Adrenal gland (tissue), 12 donors: ENCODE measurements around the gene CDK17. TPM values are rescaled to one million over a fixed set of nuclear protein-coding genes. Genes with fewer than 3 reads are reported as not detected.
"Not testable (repeated sequence)": the region's sequence is repeated elsewhere in the genome, so short reads cannot be mapped to it uniquely, and the experiment has no call there.

ENCODE experiments used
- DNase-seq, 7 donors: peaks; one replicate each; pipeline ENCODE4 v3.0.0-alpha.2; 2019 to 2020
- H3K27ac ChIP-seq, 5 donors: fragments of 200-600 bp; sonication (generic) in 4 of 5; 1 replicate in 3 of 5; 2 replicates in 2 of 5; pipeline versions ENCODE4 v1.5.1 to v1.8.0; 2016 to 2020; ENCODE audit warnings: mild to moderate bottlenecking in 1 of 5
- H3K27me3 ChIP-seq: fragments of 200-600 bp; 2 replicates; pipeline ENCODE4 v1.8.0; 2021
- H3K36me3 ChIP-seq, 2 donors: fragments of 200-600 bp; replicated peaks in 1 of 2; 1 replicate in 1 of 2; 2 replicates in 1 of 2; pipeline versions ENCODE4 v1.5.1 to v1.8.0; 2018 to 2022
- H3K4me1 ChIP-seq, 2 donors: fragments of 200-600 bp; replicated peaks in 1 of 2; 1 replicate in 1 of 2; 2 replicates in 1 of 2; pipeline versions ENCODE4 v1.5.1 to v1.8.0; 2018 to 2021
- H3K4me3 ChIP-seq, 4 donors: fragments of 200-600 bp; sonication (generic) in 3 of 4; one replicate each; pipeline ENCODE4 v1.5.1; 2016 to 2018
- H3K9me3 ChIP-seq, 3 donors: fragments of 200-600 bp; sonication (generic) in 1 of 3; replicated peaks in 1 of 3; 1 replicate in 2 of 3; 2 replicates in 1 of 3; pipeline versions ENCODE4 v1.5.1 to v1.8.0; 2016 to 2021
- CTCF ChIP-seq, 6 experiments: fragments of 450-650 bp in 4 of 6; fragments of 200-600 bp in 2 of 6; sonication (generic) in 1 of 6; IDR thresholded peaks; 1 replicate in 5 of 6; 2 replicates in 1 of 6; pipeline versions ENCODE4 v1.5.1 to v1.8.0; 2016 to 2021; ENCODE audit warnings: antibody characterized with exemption in 6 of 6, mild to moderate bottlenecking in 2 of 6, moderate library complexity in 1 of 6
- POLR2A ChIP-seq, 2 donors: fragments of 450-650 bp; IDR thresholded peaks; one replicate each; pipeline ENCODE4 v1.6.1; 2017; ENCODE audit warnings: antibody characterized with exemption in 2 of 2, mild to moderate bottlenecking in 2 of 2, moderate library complexity in 1 of 2
- WGBS, 4 donors: extraction: QIAGEN DNeasy Blood & Tissue Kit in 2 of 4; methylation state at CpG; one replicate each; pipeline versions ENCODE4 v1.1.5 to v1.1.7; 2013 to 2017; 5-methylcytosine and 5-hydroxymethylcytosine counted together
- intact Hi-C, 2 donors: fragments of 100-400 bp; cut with DNase I; formaldehyde crosslinking; loops; one replicate each; pipeline versions ENCODE4 v1.14.1 to v1.15.0; 2022 to 2023
- polyA plus RNA-seq, 3 donors: library from polyadenylated mRNA; stranded (reverse); fragments of 200-250 nt in 2 of 3; fragments of 350-450 nt in 1 of 3; fragmentation: Illumina TruSeq in 1 of 3; extraction: RNeasy Lipid Tissue Mini Kit (QIAGEN cat#74804) in 1 of 3; gene quantifications; one replicate each; pipeline ENCODE4 v1.2.3, GENCODE V29; 2013 to 2014
- total RNA-seq, 9 donors: library from RNA; depleted of rRNA in 4 of 9; stranded (reverse); fragments of >200 nt in 4 of 9; fragments of 120-200 nt in 1 of 9; fragmentation: NEBNext Ultra II Directional in 1 of 9; extraction: Animal tissue kit (Norgen Biotek cat#: 25700) in 1 of 9; gene quantifications; one replicate each; pipeline versions ENCODE4 v1.1.0 to v1.2.4, GENCODE V29; 2013 to 2023
- donor health status: healthy with polysubstance abuse.
- donor health status: Bipolar disorder and iron deficiency.
- donor health status: DM: yes; HTN: yes; CAD: no.
- donor health status: DM: no; HTN: no; CAD: no.
- donor health status: DM: no; HTN: no; CAD: no.
- donor health status: DM: yes; HTN: yes; CAD: no.

The CDK17 gene
- total and polyA plus RNA-seq, 12 donors = 8.0 to 52.6 (median 21.1) TPM

DNA sequence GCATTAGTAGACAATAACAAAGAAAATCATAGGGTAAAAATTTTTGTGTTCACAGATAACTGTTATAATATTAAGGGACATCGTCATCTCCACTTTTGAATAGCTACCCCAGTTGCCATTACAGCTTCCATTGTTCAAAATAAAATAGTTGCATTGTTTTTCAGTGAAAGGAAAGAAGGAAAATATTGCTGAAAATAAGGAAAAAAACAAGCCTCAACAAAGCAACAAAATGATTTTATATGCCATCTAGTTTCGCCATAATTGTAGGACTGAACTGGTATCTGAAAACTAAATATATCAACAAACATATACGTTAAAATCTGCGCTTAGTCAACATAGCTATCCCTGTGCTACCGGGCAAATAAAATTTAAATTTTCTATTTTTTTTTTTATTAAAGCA lies 3.3 kb downstream of the CDK17 start:
- no peaks in the 10 kb centered on the region for H3K9me3 ChIP-seq
- no peaks in the 10 kb centered on the region for H3K27me3 ChIP-seq
- H3K4me1 ChIP-seq = peaks cover 12 to 37% of the 10 kb centered on the region in 2 donors
- DNase-seq = no peak
- WGBS, 4 donors = 71 to 85% (median 78%) methylated on average over 5 of the region's 5 CpGs
- H3K4me3 ChIP-seq = no peak overlapping the region
- intact Hi-C loops = loop anchor here in 1 of 2 donors (10.0 kb wide), 1 partner anchor 122 kb away; no protein-coding TSS in a partner anchor
- H3K27ac ChIP-seq = no peak overlapping the region
- TF ChIP-seq POLR2A (IDR thresholded peaks at IDR 0.05) = no peak
- H3K36me3 ChIP-seq = no peaks in the 10 kb centered on the region

DNA sequence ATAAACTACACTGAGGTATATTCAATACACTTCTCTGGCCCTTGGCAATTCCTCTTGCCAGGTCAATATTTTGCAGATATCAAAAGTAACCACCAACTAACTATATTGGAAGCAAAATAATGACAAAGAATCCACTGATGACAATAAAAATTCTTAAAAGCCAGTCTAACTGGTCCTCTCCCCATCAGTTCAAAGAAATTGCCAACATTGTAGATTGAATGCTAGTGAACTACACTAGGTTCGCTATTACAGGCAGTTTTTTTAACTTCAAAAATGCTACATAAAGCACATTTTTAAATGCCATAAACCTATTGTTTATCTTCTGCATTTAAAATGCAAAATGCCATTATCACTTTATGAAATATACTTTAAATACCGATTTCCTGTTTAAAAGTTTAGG lies 4.0 kb downstream of the CDK17 start:
- 88 to 90% (median 89%) methylated on average over 2 of the region's 2 CpGs for WGBS, 4 donors
- no peaks in the 10 kb centered on the region for H3K9me3 ChIP-seq
- intact Hi-C loops = loop anchor here in 1 of 2 donors (10.0 kb wide), 1 partner anchor 121 kb away; no protein-coding TSS in a partner anchor
- H3K27ac ChIP-seq = no peak overlapping the region
- H3K36me3 ChIP-seq = no peaks in the 10 kb centered on the region
- DNase-seq = no peak
- no peak for TF ChIP-seq CTCF (IDR thresholded peaks at IDR 0.05)
- no peaks in the 10 kb centered on the region for H3K27me3 ChIP-seq
- H3K4me1 ChIP-seq = peaks cover 8 to 32% of the 10 kb centered on the region in 2 donors
- no peak overlapping the region for H3K4me3 ChIP-seq

DNA sequence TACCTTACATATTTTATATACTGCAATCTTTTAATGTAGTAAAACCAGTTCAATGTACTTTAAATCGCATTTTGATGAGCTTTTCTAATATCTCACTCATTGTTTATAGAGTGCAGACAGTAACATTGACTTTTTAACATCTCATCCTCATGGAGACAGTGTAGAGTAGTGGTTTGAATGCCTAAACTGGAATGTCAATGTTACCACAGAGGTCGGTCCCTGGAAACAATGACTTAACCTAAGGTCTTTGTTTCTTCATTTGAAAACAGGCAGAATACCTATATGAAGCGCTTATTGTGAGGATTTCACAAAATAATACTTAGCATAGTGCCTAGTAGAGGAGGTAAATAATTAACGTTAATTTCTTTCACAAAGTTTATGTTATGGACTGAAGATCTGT lies 5.0 kb downstream of the CDK17 start:
- TF ChIP-seq POLR2A (IDR thresholded peaks at IDR 0.05) = no peak
- no peak for TF ChIP-seq CTCF (IDR thresholded peaks at IDR 0.05)

DNA sequence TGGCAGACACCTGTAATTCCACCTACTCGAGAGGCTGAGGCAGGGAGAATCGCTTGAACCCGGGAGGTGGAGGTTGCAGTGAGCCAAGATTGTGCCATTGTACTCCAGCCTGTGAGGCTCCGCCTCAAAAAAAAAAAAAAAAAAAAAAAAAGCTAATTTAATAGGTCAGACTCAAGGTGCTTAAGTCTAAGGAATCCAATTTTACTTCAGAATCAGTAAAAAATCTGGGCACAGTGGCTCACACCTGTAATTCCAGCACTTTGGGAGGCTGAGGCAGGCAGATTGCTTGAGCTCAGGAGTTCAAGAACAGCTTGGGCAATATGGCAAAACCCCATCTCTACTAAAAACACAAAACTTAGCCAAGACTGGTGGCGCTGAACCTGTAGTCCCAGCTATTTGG lies 7.0 kb downstream of the CDK17 start:
- H3K36me3 ChIP-seq, H3K27me3 ChIP-seq, DNase-seq, H3K27ac ChIP-seq, H3K9me3 ChIP-seq, H3K4me3 ChIP-seq: not testable (repeated sequence)
- WGBS, 4 donors = 89 to 95% (median 91%) methylated on average over 5 of the region's 5 CpGs
- intact Hi-C loops = loop anchor here in 1 of 2 donors (10.0 kb wide), 1 partner anchor 118 kb away; no protein-coding TSS in a partner anchor
- peaks cover 7 to 25% of the 10 kb centered on the region in 2 donors for H3K4me1 ChIP-seq

More for the DNA sequence above, 5.0 kb downstream of the CDK17 start:
- Histone ChIP-seq H3K9me3 (no peaks in the 10 kb centered on the region), H3K27ac (no peak overlapping the region), H3K4me3 (no peak overlapping the region), H3K36me3 (no peaks in the 10 kb centered on the region), H3K27me3 (no peaks in the 10 kb centered on the region), H3K4me1 (peaks cover 8 to 32% of the 10 kb centered on the region in 2 donors)
- DNase-seq = no peak
- 86 to 96% (median 93%) methylated on average over 4 of the region's 4 CpGs for WGBS, 4 donors
- intact Hi-C loops = loop anchor here in 1 of 2 donors (10.0 kb wide), 1 partner anchor 120 kb away; no protein-coding TSS in a partner anchor

GRCh38 chr12:96392397-96392796 lies 7.8 kb downstream of the CDK17 start:
- no peak for DNase-seq
- Histone ChIP-seq H3K27ac (no peak overlapping the region), H3K9me3 (no peaks in the 10 kb centered on the region), H3K4me1 (peaks cover 0 to 16% of the 10 kb centered on the region in 2 donors), H3K27me3 (no peaks in the 10 kb centered on the region), H3K4me3 (no peak overlapping the region), H3K36me3 (no peaks in the 10 kb centered on the region)
- WGBS, 4 donors = 65 to 76% (median 69%) methylated on average over 5 of the region's 5 CpGs
- intact Hi-C loops = loop anchor here in 1 of 2 donors (10.0 kb wide), 1 partner anchor 118 kb away; no protein-coding TSS in a partner anchor
- TF ChIP-seq CTCF (IDR thresholded peaks at IDR 0.05) = no peak
- no peak for TF ChIP-seq POLR2A (IDR thresholded peaks at IDR 0.05)
